ENCODE results near the gene CHPF.

DNA sequence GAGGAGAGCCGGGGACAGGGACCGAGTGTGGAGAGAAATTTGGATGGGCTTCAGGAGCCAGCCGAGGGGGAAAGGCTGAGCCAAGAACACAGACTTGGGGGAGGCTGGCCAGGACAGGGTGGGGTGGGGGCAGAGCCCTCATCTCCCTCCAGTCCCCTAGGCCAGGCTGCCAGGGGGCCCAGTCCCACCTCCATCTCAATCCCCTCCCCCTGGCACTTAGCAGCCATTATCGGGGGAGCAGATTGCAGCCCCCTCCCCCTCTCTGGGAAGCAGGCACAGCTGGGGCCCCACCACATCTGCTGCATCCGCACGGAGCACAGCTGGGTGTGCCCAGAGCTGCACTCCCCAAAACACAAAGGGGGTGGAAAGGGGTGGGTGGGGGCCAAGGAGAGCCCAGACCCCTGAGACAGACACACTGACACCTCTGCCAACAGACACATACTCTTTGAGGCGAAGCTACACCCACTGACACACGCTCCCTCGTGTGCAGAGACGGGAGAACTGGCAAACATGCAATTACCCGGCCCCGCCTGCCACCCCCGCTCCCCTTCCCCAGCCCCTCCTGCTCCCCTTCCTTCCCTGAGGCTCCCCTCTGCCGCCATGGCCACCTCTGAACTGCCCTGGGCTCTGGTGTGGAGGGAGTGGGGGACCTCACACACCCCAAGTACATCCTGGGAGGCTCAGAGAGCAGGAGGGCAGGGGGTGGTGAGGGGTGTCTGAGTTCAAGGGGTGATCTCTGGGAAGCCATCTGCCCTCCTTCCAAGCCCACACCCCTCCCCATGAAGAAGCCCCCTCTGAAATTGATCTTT is 34.4 kb downstream of the CHPF start:
- TF ChIP-seq CTCF (IDR thresholded peaks at IDR 0.05) (no peak), POLR2A (IDR thresholded peaks at IDR 0.05) (no peak)

Data from esophagus squamous epithelium (tissue), 4 donors.